NCI-H2171 treated with DMSO at 0.1 percent for 48 hours (cell line): ENCODE measurements around the gene ZNF384.
"Not testable (repeated sequence)": the region's sequence is repeated elsewhere in the genome, so short reads cannot be mapped to it uniquely, and the experiment has no call there.

Source experiments
- DNase-seq: peaks from one replicate; lab custom pipeline; 2025; lab: John Stamatoyannopoulos, UW

The ZNF384 gene

DNA sequence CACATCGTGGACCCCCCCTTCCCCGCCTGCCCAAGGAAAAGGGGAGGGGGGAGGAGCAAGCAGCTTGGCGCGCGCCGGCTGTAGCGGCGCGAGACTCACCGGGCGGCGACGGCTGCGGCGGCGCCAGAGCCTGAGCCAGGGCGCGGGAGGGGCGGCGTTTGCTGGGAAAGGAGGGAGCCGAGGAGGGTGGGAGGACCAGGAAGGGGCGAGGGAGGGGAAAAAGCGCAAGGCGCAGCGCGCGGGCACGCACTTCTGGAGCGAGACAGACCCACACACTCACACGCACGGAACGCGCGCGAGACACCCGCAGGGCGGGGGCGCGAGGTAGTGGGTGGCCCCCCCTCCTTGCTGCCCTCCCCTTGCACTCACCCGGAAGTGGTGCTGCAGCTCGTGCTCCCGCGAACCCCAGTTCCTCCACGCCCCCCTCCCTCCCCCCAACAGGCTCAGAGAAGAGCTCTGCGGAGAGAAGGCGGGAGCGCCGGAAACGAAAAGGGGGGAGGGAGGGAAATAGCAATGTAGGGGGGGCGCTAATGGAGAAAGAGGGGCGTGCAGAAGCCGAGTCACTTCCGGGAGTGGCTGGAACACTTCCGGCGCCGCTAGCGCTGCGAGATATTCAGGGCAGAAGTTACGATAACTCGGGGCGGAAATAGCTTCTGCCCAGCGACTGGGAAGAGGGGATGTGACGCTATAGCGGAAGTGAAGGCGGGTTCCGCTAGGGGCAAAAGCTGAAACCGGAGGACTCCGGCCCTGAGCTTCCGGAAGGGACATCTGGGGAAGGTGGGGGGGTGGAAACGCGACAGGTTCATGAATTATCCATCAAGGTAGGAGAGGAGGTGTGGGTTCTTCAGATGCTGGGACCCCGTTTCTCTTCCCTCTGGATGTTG, at the start of gene ZNF384:
ZNF384 (minus strand) TSS at position 377 of the 884 bp plus-strand sequence. CDS start 9,855 bp downstream, outside the sequence.
- DNase-seq, result peak; percentile 100

DNA sequence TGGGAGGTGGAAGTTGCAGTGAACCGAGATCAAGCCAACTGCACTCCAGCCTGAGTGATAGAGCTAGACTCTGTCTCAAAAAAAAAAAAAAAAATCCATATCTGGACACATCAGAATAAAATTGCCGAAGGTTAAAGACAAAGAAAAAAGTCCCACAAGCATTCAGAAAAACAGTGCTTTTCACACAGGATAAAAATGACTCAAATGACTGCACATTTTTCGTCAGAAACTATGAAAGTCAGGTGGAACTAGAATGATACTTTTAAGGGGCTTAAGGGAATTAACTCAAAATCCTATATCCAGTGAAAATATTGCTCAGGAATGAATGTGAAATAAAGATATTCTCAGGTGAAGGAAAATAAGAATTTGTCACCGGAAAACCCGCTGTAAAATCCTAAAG, 47.6 kb upstream of the ZNF384 start:
- no peak for DNase-seq

DNA sequence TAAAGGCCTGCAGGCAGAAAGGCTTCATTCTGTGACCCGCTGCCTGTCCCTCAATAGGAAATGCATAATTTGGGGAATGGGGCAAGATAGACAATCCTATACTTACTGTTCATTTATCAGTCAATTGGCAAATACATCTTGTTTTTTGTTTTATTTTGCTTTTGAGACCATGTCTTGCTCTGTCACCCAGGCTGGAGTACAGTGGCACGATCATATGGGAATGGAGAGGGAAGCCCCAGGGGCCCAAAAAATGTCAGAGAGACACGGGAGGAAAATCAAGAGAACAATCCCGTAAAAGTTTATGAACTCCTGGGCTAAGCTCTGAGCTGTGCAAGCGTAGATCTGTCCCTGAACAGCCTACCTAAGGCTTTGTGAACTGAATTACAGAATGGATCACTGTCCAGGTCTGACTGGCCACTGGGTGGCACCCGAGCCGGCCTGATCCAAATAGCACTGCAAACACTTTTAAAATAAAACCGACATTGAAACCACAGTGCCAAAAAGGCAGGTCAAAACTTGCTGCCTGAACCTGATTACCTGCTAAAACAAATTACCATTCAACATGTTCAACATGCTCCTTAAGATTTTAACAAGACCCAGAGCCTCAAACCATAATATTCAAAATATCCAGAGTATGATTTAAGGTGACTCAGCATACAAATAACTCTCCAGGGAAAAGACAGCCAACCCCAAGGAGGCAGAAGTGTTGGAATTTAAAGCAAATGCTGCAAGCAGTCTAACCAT, 46.4 kb upstream of the ZNF384 start:
- DNase-seq, result peak; percentile 90

DNA sequence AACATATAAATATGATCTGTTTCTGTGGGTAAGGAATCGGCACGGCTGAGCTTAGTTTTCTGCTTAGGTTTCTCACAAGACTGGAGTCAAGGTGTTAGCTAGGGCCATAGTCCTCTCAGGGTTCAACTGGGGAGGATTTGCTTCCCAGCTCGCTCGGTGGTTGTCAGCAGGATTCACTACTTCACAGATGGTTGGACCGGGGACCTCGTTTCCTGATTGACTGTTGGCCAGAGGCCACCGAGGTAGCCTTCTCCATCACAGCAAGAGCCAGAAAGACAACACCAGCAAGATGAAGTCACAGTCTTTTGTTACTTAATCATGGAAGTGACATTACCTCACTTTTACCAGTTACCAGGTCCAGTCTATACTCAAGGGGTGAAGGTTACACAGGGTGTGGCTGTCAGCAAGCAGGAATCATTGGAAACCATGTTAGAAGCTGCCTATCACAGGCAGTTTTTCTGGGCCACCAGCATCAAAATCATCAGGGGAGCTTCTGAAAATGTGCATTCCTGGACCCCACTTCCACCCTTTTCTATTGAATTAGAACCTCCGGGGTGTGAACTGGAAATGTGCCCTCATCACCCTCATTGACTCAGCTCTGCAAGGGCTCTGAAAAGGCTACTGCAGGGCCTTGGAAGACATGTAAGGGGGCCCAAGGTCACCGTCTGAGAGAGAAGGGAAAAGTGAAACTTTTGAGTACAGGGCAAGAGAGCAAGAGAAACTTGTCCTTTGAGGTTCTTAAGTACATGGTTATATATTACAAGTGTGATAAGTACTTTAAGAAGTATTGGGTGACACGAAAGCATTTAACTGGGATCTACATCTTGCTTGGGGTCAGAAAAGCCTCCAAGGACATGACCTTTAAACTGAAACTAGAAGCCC, 45.6 kb upstream of the ZNF384 start:
- no peak for DNase-seq

DNA sequence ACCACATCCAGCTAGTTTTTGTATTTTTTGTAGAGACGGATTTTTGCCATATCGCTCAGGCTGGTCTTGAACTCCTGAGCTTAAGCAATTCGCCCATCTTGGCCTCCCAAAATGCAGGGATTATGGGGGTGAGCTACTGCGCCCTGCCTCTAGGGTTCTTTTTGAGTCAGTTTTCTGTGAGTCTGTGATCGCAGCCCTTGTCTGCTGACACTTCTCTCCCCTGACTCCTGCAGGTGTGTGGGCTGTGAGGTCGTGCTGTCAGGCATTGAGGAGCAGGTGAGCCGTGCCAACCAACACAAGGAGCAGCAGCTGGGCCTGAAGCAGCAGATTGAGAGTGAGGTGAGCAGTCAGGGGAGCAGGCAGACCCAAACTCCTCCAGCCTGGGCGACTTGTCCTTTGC, 41.0 kb upstream of the ZNF384 start:
- peak; percentile 87 for DNase-seq

DNA sequence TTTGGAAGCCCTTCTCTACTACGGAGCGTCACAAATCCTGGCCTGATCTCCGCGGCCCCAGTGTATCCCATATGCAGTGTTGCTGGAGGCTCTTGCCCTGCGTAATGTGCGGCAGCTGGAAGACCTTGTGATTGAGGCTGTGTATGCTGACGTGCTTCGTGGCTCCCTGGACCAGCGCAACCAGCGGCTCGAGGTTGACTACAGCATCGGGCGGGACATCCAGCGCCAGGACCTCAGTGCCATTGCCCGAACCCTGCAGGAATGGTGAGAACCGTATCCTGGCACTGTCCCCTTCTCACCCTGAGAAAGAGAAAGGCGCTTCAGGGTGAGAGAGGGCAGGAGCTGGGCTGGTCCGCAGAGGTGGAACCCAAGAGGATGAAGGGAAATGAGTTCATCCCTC, 40.0 kb upstream of the ZNF384 start:
- no peak for DNase-seq

DNA sequence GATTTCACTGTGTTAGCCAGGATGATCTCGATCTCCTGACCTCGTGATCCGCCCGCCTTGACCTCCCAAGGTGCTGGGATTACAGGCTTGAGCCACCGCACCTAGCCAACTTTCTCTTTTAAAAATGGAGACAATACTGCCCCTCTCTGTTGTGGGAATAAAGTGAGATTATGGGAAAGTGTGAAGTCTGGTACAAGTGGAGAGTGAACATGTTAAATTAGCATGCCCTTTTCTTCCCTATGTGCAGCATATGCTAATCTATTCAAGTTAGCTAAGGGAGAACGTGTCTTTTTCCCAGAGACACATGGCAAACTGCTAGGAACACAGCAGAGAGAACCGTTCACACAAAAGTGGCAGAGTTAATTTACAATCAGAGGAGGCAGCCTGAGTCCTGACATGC, 36.2 kb upstream of the ZNF384 start:
- DNase-seq, result no peak

DNA sequence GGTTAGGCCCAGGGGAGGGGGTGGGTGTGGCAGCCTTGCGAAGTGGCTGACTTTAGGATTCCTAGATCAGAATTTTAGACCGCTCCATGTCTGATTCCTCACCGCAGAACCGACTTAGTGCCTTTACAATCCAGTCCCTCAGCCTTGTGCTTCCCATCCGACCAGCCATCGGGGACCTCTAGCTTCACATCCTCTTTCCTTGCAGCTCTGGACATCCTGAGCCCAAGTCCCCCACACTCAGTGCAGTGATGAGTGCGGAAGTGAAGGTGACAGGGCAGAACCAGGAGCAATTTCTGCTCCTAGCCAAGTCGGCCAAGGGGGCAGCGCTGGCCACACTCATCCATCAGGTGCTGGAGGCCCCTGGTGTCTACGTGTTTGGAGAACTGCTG, 35.2 kb upstream of the ZNF384 start:
- DNase-seq, result no peak

DNA sequence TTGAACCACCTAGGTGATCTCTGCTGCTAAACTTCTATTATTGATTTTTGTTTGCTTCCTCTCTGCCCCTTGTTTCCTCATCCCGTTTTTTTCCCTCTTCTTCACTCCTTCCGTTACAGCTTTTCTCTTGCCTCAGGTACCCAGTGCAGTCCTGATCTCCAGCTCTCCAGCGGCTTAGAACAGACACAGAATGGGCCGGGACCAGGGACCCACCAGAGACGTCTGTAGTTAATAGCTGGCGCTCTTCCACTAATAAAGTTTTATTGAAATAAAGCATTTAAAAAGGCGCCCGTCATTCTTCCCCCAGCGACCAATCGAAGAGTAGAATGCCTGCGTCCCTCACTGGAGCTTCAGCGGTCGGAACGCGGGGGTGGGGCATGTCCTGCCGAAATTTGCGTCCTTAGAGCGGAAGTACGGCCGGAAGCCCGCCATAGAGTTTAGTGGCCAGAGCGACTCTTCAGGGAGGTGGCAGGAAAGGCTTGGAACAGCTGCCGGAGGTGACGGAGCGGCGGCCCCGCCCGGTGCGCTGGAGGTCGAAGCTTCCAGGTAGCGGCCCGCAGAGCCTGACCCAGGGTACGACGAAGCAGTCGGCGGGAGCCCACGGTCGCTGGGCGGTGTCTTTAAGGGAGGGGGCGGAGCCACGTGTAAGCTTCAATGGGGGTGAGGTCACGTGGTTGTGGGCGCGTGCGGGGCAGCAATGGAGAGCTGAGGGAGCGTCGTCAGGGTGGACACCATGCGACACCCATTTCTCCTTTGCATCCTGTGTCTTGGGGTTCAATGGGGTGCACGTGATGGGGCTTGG, 34.6 kb upstream of the ZNF384 start, which contains the start of gene COPS7A:
COPS7A (plus strand) TSS at position 440 of the 802 bp plus-strand sequence. CDS start 611 bp downstream, outside the sequence.
- DNase-seq, result peak; percentile 100

DNA sequence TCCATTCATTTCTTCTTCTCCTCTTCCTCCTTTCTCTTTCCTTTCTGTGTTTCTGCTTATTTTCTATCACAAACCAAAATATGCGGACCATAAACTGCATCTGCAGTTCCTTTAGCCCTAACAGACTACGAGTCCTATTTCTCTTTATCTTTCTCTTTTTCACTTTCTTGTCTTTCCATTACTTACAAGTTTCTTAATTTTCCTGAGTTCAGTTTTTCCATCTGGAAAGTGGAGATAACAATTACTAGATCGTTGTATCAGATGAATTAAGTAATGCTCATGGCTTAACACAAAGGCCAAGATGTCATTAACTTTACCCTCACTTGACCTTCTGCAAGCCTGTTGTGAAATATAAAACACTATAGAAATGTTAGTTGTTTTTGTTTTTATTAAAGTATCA, 33.7 kb upstream of the ZNF384 start:
- no peak for DNase-seq

DNA sequence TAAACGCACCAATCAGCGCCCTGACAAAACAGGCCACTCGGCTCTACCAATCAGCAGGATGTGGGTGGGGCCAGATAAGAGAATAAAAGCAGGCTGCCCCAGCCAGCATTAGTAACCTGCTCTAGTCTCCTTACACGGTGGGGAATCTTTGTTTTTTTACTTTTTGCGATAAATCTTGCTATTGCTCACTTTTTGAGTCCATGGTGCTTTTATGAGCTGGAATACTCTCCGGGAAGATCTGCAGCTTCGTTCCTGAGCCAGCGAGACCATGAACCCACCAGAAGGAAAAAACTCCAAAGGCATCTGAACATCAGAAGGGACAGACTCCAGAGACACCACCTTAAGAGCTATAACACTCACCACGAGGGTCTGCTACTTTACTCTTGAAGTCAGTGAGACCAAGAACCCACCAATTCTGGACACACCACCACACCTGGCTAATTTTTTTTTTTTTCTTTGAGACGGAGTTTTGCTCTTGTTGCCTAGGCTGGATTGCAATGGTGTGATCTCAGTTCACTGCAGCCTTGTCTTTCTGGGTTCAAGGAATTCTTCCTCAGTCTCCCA, 27.8 kb upstream of the ZNF384 start:
- no peak for DNase-seq

DNA sequence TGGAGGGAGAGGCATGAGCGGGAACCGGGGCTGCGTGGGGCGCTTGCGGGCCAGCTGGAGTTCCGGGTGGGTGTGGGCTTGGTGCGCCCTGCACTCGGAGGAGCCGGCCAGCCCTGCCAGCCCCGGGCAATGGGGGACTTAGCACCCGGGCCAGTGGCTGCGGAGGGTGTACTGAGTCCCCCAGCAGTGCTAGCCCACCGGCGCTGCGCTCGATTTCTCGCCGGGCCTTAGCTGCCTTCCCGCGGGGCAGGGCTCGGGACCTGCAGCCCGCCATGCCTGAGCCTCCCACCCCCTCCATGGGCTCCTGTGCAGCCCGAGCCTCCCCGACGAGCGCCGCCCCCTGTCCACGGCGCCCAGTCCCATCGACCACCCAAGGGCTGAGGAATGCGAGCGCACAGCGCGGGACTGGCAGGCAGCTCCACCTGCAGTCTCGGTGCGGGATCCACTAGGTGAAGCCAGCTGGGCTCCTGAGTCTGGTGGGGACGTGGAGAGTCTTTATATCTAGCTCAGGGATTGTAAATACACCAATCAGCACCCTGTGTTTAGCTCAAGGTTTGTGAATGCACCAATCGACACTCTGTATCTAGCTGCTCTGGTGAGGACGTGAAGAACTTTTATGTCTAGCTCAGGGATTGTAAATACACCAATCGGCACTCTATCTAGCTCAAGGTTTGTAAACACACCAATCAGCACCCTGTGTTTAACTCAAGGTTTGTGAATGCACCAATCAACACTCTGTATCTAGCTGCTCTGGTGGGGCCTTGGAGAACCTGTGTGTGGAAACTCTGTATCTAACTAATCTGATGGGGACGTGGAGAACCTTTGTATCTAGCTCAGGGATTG, 27.1 kb upstream of the ZNF384 start:
- not testable (repeated sequence) for DNase-seq

DNA sequence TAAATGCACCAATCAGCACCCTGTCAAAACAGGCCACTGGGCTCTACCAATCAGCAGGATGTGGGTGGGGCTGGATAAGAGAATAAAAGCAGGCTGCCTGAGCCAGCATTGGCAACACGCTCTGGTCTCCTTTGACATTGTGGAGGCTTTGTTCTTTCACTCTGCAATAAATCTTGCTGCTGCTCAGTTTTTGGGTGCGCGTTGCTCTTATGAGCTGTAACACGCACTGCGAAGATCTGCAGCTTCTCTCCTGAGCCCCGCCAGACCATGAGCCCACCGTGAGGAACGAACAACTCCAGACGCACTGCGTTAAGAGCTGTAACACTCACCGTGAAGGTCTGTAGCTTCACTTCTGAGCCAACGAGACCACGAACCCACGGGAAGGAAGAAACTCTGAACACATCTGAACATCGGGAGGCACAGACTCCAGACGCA, 19.8 kb upstream of the ZNF384 start:
- DNase-seq, result no peak

DNA sequence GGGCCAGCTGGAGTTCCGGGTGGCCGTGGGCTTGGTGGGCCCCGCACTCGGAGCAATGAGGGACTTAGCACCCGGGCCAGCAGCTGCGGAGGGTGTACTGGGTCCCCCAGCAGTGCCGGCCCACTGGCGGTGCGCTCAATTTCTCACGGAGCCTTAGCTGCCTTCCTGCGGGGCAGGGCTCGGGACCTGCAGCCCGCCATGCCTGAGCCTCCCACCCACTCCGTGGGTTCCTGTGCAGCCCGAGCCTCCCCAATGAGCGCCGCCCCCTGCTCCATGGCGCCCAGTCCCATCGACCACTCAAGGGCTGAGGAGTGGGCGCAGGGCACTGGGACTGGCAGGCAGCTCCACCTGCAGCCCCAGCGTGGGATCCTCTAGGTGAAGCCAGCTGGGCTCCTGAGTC, 19.2 kb upstream of the ZNF384 start:
- DNase-seq, result not testable (repeated sequence)

DNA sequence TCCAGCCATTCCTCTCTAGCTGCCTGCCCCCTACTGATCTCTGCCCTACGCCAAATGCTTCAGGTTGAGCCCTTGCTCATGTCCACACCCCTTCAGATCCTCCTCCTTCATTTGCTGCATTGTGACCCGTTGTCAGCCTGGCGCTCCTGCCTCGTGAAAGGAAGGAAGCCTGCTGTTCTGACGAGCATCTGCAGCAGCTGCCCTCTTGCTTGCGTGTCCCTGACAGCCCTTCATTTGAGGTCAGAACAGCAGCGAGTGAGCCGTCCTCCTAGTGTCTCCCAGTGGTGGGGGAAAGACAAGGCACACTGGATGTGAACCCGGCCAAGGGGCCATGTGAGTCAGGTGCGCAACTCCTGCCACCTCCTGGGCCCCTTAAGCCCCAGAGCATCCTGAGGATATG, 14.5 kb upstream of the ZNF384 start:
- peak; percentile 63 for DNase-seq

DNA sequence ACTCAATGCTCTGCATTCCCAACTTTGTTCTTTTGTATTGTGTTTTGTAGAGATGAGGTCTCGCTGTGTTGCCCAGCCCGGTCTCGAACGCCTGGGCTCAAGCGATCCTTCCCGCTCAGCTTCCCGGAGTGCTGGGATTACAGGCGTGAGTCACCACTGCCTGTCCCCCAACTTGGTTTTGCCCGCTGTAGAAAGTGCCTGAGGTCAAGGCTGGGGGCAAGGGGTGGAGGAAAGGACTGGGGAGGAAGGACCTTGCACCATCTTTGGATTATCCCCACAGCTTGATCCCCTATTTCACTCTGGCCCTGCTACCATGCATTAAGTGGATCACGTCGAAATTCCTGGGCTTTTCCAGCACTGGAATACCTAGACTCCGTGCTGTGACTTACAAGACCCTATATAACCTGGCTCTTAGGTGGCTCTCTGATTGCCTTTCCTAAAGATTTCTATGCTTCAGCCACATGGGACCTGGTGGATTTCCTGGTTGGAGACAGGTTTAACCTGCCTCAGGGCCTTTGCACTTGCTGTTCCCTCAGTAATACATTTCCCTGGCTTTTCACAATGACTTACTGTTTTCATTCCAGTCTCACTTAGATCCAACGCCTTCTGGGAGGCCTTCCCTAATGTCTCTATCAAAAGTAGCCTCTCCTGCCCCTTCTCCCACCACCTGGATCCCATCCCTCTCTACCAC, 12.0 kb upstream of the ZNF384 start:
- no peak for DNase-seq

DNA sequence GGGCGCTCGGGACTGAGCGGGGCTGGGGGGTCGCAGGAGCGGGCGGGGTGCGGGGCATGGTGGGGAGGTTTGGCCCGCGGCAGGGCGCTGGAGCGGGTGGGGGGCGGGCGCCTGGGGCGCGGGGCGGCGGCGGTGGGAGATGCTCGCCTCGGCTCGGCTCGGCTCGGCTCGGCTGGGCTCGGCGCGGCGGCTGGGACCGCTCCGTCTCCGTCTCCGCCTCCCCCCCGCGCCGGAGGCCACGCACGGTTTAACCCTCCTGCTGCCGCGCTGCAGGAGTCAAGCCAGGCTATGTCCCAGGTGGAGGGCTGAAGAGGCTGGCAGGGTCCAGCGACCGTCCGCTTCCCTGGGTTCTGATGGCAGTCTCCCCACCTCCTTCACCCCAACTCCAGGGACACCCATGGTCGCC, 11.5 kb upstream of the ZNF384 start, which contains the start of gene PIANP:
PIANP (minus strand) TSS at position 170 of the 406 bp plus-strand sequence. CDS start 2,754 bp downstream, outside the sequence.
- DNase-seq, result peak; percentile 66

DNA sequence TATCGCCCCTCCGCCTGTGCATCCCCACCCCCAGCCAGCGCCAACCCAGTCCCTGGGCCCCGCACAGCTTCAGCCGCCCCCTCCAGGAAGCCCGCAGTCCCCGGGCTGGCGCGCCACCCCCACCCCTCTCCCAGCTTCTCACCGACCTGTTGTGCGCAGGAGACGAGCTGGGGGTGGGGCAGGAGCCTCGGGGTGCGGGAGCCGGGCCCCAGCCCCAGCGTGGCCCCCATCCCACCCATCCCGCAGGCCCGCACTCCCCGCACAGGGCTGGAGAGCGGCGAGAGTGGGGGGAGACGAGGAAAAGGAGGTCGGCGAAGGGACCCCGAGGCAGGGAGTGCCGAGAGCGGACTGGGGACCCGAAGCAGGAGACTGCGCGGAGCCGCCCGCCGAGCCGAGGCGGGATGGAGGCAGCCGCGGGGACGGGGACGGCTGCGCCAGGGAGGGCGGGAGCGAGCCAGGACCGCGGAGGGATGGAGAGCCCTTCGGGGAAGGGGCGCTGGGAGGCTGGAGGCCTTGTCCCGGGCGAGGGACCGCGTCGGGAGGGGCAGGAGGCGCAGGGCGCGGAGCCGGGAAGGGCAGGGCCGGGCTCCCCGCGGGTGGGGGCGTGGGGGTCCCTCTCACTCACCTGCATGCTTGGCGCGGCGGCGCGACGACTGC, 10.9 kb upstream of the ZNF384 start:
- DNase-seq, result peak; percentile 81
